HCT116 (cell line): ENCODE results near the gene ADIPOR1. TPM values are rescaled to one million over a fixed set of nuclear protein-coding genes. Genes with fewer than 3 reads are reported as not detected.
A peak's percentile ranks its signal among the peaks of the same experiment; 100 is the strongest.

ENCODE experiments used
- ATAC-seq: fragments of 200-7000 bp; cut with Tn5 transposase; 2 replicates; pipeline ENCODE4 v1.9.1; 2020; ENCODE audit warnings: mild to moderate bottlenecking, moderate library complexity
- BruUV-seq: library from RNA; stranded (reverse); fragments of 400-500 nt; replicated peaks from 2 replicates; lab custom pipeline; 2021; lab: Mats Ljungman, UMichigan
- CTCF ChIA-PET: fragments of 300-600 bp; sonication (Branson Sonifier 250); formaldehyde crosslinking; loops from one replicate; lab custom pipeline; 2021; ENCODE audit warnings: antibody characterized with exemption; lab: Charles Lee
- POLR2A ChIA-PET: fragments of 300-600, 350-600 bp; sonication (Branson Sonifier 250); formaldehyde crosslinking; loops from one replicate; lab custom pipeline; 2021; ENCODE audit warnings: antibody characterized with exemption; lab: Charles Lee
- RAD21 ChIA-PET, 2 experiments: fragments of 300-600 bp; sonication (Branson Sonifier 250); formaldehyde crosslinking; loops; one replicate each; lab custom pipeline; 2023; ENCODE audit warnings: low total read pairs in 2 of 2; ENCODE audit not compliant: uncharacterized antibody in 2 of 2, unreplicated experiment in 2 of 2, low non-redundant PET in 1 of 2; lab: Charles Lee
- DNase-seq: peaks from one replicate; pipeline ENCODE4 v3.0.0-alpha.2; 2010; ENCODE audit warnings: low read depth, low spot score
- H2AFZ ChIP-seq: fragments of 200-600 bp; shearing (Covaris generic), sonication (generic); 2 replicates; pipeline ENCODE4 v1.6.1; 2017; ENCODE audit warnings: low read depth, mixed run types, mixed read lengths, antibody characterized with exemption, low read length; ENCODE audit not compliant: poor library complexity, severe bottlenecking
- H3K27ac ChIP-seq: 2 replicates; pipeline ENCODE4 v1.5.1; 2012; ENCODE audit warnings: low read depth, low read length
- H3K27me3 ChIP-seq: fragments of 200-600 bp; sonication (generic); 2 replicates; pipeline ENCODE4 v1.6.1; 2016; ENCODE audit warnings: mixed run types, low read length, mixed read lengths; ENCODE audit not compliant: insufficient read depth
- H3K36me3 ChIP-seq, 2 experiments: fragments of 200-500 bp in 1 of 2; fragments of 200-600 bp in 1 of 2; sonication (Bioruptor generic) in 1 of 2; sonication (generic) in 1 of 2; 2 replicates each; pipeline versions ENCODE4 v1.5.1 to v1.6.1; 2014 to 2016; ENCODE audit warnings: low read length in 2 of 2, inconsistent platforms in 1 of 2, mixed read lengths in 1 of 2, mixed run types in 1 of 2; ENCODE audit not compliant: insufficient read depth in 2 of 2, control insufficient read depth in 1 of 2
- H3K4me1 ChIP-seq, 2 experiments: fragments of 200-600 bp in 1 of 2; sonication (generic) in 1 of 2; 2 replicates each; pipeline versions ENCODE4 v1.5.1 to v1.6.1; 2012 to 2017; ENCODE audit warnings: low read length in 2 of 2, inconsistent platforms in 1 of 2, mild to moderate bottlenecking in 1 of 2, mixed read lengths in 1 of 2, mixed run types in 1 of 2, moderate library complexity in 1 of 2; ENCODE audit not compliant: insufficient read depth in 2 of 2, control insufficient read depth in 1 of 2
- H3K4me2 ChIP-seq: fragments of 200-600 bp; sonication (generic); 2 replicates; pipeline ENCODE4 v1.6.1; 2017; ENCODE audit warnings: mixed run types, low read length, mixed read lengths
- H3K4me3 ChIP-seq, 2 experiments: fragments of 200-600 bp in 1 of 2; sonication (generic) in 1 of 2; replicated peaks in 1 of 2; 2 replicates each; pipeline ENCODE4 v1.5.1; 2011 to 2016; ENCODE audit warnings: low read length in 2 of 2, control low read depth in 1 of 2, low read depth in 1 of 2, mild to moderate bottlenecking in 1 of 2, mixed read lengths in 1 of 2, mixed run types in 1 of 2
- H3K79me2 ChIP-seq: fragments of 200-600 bp; sonication (generic); 2 replicates; pipeline ENCODE4 v1.6.1; 2017; ENCODE audit warnings: mild to moderate bottlenecking, mixed run types, low read length, moderate library complexity, mixed read lengths; ENCODE audit not compliant: insufficient read depth
- H3K9ac ChIP-seq: fragments of 200-600 bp; sonication (generic); 2 replicates; pipeline ENCODE4 v1.6.1; 2016; ENCODE audit warnings: low read length, mixed read lengths
- H3K9me2 ChIP-seq: fragments of 200-600 bp; sonication (generic), shearing (Covaris generic); 2 replicates; pipeline ENCODE4 v1.6.1; 2017; ENCODE audit warnings: mixed run types, mild to moderate bottlenecking, moderate library complexity; ENCODE audit not compliant: insufficient read depth
- H3K9me3 ChIP-seq, 2 experiments: fragments of 200-500 bp in 1 of 2; fragments of 200-600 bp in 1 of 2; sonication (Bioruptor generic) in 1 of 2; sonication (generic) in 1 of 2; 2 replicates each; pipeline ENCODE4 v1.6.1; 2014 to 2017; ENCODE audit warnings: low read length in 2 of 2, mixed read lengths in 2 of 2, inconsistent platforms in 1 of 2, low read depth in 1 of 2, mild to moderate bottlenecking in 1 of 2, mixed run types in 1 of 2, moderate library complexity in 1 of 2; ENCODE audit not compliant: control insufficient read depth in 1 of 2, insufficient read depth in 1 of 2
- H4K20me1 ChIP-seq: fragments of 200-600 bp; sonication (generic), shearing (Covaris generic); 2 replicates; pipeline ENCODE4 v1.6.1; 2017; ENCODE audit warnings: mixed run types, mild to moderate bottlenecking, moderate library complexity; ENCODE audit not compliant: insufficient read depth
- CBX3 ChIP-seq: IDR thresholded peaks from 2 replicates; pipeline ENCODE4 v1.6.1; 2012; ENCODE audit warnings: low read depth
- CEBPB ChIP-seq: IDR thresholded peaks from 2 replicates; pipeline ENCODE4 v1.6.1; 2012; ENCODE audit warnings: low read depth
- EGR1 ChIP-seq: IDR thresholded peaks from 2 replicates; pipeline ENCODE4 v1.6.1; 2012; ENCODE audit warnings: low read depth
- EZH2 ChIP-seq: fragments of 200-600 bp; sonication (generic); IDR thresholded peaks from 2 replicates; pipeline ENCODE4 v1.6.1; 2017; ENCODE audit warnings: antibody characterized with exemption, mixed run types
- FOSL1 ChIP-seq: IDR thresholded peaks from 2 replicates; pipeline ENCODE4 v1.6.1; 2012; ENCODE audit warnings: low read depth
- JUND ChIP-seq: IDR thresholded peaks from 2 replicates; pipeline ENCODE4 v1.6.1; 2012
- POLR2AphosphoS5 ChIP-seq: IDR thresholded peaks from 2 replicates; pipeline ENCODE4 v1.6.1; 2011; ENCODE audit warnings: mild to moderate bottlenecking, low read depth, low read length, moderate library complexity
- SIN3A ChIP-seq: IDR thresholded peaks from 2 replicates; pipeline ENCODE4 v1.6.1; 2012; ENCODE audit warnings: low read depth
- SP1 ChIP-seq: IDR thresholded peaks from 2 replicates; pipeline ENCODE4 v1.6.1; 2012; ENCODE audit warnings: low read depth
- TCF7L2 ChIP-seq: IDR thresholded peaks from 2 replicates; pipeline ENCODE4 v1.7.0; 2011; ENCODE audit warnings: borderline replicate concordance, inconsistent platforms; ENCODE audit not compliant: insufficient read depth, insufficient read length; ENCODE audit errors: extremely low read depth
- intact Hi-C: fragments of 100-400 bp; cut with micrococcal nuclease; formaldehyde crosslinking; loops from 2 replicates; pipeline ENCODE4 v1.10.0; 2022
- total RNA-seq: library from RNA; stranded (reverse); gene quantifications from one replicate; pipeline ENCODE4 v1.2.1, GENCODE V29; 2021; ENCODE audit not compliant: unreplicated experiment
- TF ChIP-seq, protein P1 (sequence below): IDR thresholded peaks from 2 replicates; pipeline ENCODE4 v1.6.1; 2012

Gene ADIPOR1
- total RNA-seq, 1 experiment from 2014 or later: 89.8 TPM

DNA sequence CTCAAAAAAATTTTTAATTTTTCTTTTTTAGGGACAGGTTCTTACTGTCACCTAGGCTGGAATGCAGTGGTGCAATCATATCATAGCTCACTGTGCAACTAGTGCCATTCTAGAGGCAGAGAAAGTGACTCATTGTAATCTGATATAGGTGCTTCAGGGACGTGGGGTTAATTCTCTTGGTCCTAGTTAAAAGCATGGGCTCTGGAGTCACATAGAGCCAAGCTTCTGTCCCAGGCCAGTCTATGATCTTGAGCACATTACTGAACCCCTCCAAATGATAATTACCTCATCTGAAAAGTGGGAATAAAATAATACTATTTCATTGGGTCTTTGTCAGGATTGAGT lies 1.1 kb upstream of the ADIPOR1 start:
- Histone ChIP-seq H3K4me3 (peak overlapping the region in 1 of 2 experiments; percentile 82; a peak in 1 of 4 replicates), H3K9me3 (no peaks in the 10 kb centered on the region), H3K9me2 (no peaks in the 10 kb centered on the region), H3K27ac (peak overlapping the region; percentile 49; the same call in 1 of the 2 replicates)
- peak; percentile 43 for DNase-seq
- CTCF ChIA-PET: interaction anchor here (1.3 to 1.4 kb wide), 3 partner anchors 32 to 314 kb away, joined by 3 to 4 read pairs (median 3); partner anchors contain the start of gene KLHL12
- TF ChIP-seq EGR1: no peak
- TF ChIP-seq FOSL1: peak; percentile 75
- TF ChIP-seq SP1: peak; percentile 64
- TF ChIP-seq POLR2AphosphoS5: no peak
- TF ChIP-seq JUND: peak; percentile 76
- TF ChIP-seq, protein P1, sequence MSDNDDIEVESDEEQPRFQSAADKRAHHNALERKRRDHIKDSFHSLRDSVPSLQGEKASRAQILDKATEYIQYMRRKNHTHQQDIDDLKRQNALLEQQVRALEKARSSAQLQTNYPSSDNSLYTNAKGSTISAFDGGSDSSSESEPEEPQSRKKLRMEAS: peak; percentile 63
- peak; percentile 50; the same call in 1 of the 2 replicates for TF ChIP-seq CBX3
- TF ChIP-seq CEBPB: peak; percentile 94
- TF ChIP-seq EZH2: no peak
- TF ChIP-seq, all 23 proteins: peak for 6
- H3K27me3 ChIP-seq: no peaks in the 10 kb centered on the region
- RAD21 ChIA-PET: no interaction called here
- ATAC-seq: peak; percentile 58
- H3K36me3 ChIP-seq: no peaks in the 10 kb centered on the region
- no TSS peak for BruUV-seq
- H2AFZ ChIP-seq: no peak overlapping the region
- no peaks in the 10 kb centered on the region for H4K20me1 ChIP-seq
- H3K4me1 ChIP-seq: peaks cover 23 to 34% of the 10 kb centered on the region in 2 experiments
- peak overlapping the region; percentile 84 for H3K4me2 ChIP-seq
- H3K79me2 ChIP-seq: peaks cover 38% of the 10 kb centered on the region
- peak overlapping the region; percentile 33 for H3K9ac ChIP-seq
- intact Hi-C loops: no loop called here
- POLR2A ChIA-PET: interaction anchor here (0.9 to 1.3 kb wide), 3 partner anchors 8 to 48 kb away, joined by 3 read pairs; partner anchors contain the start of genes KLHL12 and TMEM183A

DNA sequence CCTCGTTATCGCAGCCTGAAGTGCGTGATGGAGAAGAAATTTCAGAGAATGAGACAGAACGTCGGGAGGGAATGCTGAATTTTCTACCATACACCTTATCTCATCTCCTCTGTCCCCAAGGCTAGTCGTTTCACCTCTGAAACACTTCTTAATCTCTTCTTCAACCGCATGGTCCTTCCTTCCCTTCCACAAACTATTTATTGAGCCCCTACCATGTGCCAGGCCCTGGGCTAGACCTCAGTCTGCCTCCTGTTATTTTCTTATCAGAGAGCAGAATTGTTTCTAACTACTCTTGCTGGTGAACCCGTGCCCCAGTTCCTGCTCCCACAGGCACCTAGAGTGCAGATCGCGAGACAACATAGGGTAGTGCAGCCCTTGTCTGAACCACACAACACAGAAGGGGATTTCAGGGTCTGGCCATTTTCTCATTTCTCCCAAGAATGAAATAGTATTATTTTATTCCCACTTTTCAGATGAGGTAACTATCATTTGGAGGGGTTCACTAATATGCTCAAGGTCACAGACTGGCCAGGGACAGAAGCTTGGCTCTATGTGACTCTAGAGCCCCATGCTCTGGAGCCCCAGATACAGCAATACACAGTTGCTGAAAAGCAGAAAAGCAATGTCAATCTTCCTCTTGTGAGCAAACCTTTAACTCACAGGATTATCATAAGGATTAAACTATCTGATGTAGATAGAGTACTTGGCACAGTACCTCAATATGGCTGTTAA lies 598 bp upstream of the ADIPOR1 start:
- TF ChIP-seq CBX3 (peak; percentile 49; the same call in 1 of the 2 replicates), SIN3A (peak; percentile 68), TCF7L2 (no peak)
- TF ChIP-seq, protein P1: peak; percentile 61; the same call in 1 of the 2 replicates
- Histone ChIP-seq H3K27ac (peak overlapping the region; percentile 49), H3K4me2 (peak overlapping the region; percentile 84), H3K27me3 (no peaks in the 10 kb centered on the region), H3K9ac (peak overlapping the region; percentile 85), H3K9me2 (no peaks in the 10 kb centered on the region), H2AFZ (no peak overlapping the region), H3K9me3 (no peaks in the 10 kb centered on the region), H3K79me2 (peaks cover 43% of the 10 kb centered on the region), H4K20me1 (no peaks in the 10 kb centered on the region), H3K4me1 (peaks cover 23 to 34% of the 10 kb centered on the region in 2 experiments), H3K4me3 (peak overlapping the region; percentile 52 to 82), H3K36me3 (no peaks in the 10 kb centered on the region)
- ATAC-seq (peak; percentile 6), DNase-seq (no peak)
- POLR2A ChIA-PET: interaction anchor here (0.9 to 1.3 kb wide), 3 partner anchors 9 to 48 kb away, joined by 3 read pairs; partner anchors contain the start of genes KLHL12 and TMEM183A
- intact Hi-C loops: no loop called here
- BruUV-seq: TSS peak; percentile 99
- RAD21 ChIA-PET: no interaction called here
- CTCF ChIA-PET: interaction anchor here (1.3 to 1.4 kb wide), 3 partner anchors 31 to 314 kb away, joined by 3 to 4 read pairs (median 3); partner anchors contain the start of gene KLHL12
